K562 (cell line): ENCODE data around the gene NDUFAF2. TPM values are rescaled to one million over a fixed set of nuclear protein-coding genes. Genes with fewer than 3 reads are reported as not detected.

ENCODE experiments used
- ATAC-seq: fragments of 200-7000 bp; cut with Tn5 transposase; 3 replicates; pipeline ENCODE4 v1.9.1; 2020; ENCODE audit warnings: moderate library complexity
- BruUV-seq: library from RNA; stranded (reverse); fragments of 400-500 nt; replicated peaks from 2 replicates; lab custom pipeline; 2021; lab: Mats Ljungman, UMichigan
- CTCF ChIA-PET: fragments of 300-600 bp; formaldehyde crosslinking; extraction: SDS; loops from one replicate; lab custom pipeline; 2021; ENCODE audit warnings: low intra/inter-chr PET ratio; lab: Yijun Ruan, JAX
- POLR2A ChIA-PET: fragments of 300-600, 350-650 bp; sonication (Branson Sonifier 250); formaldehyde crosslinking; extraction: SDS; loops from one replicate; lab custom pipeline; 2021; ENCODE audit warnings: antibody characterized with exemption, inconsistent platforms; lab: Yijun Ruan, JAX
- DNase-seq, 4 experiments: peaks; one replicate each; pipeline versions ENCODE4 v3.0.0 to v3.0.0-alpha.2; 2011 to 2018; ENCODE audit warnings: low spot score in 3 of 4, mixed read lengths in 3 of 4; ENCODE audit errors: extremely low read depth in 1 of 4
- FAIRE-seq: peaks from 2 replicates; lab custom pipeline; 2011; peaks lifted over from hg19 to GRCh38; lab: Jason Lieb, UNC
- H2AFZ ChIP-seq: 2 replicates; pipeline ENCODE4 v1.6.0; 2011; ENCODE audit warnings: low read depth, low read length, control low read depth, inconsistent platforms
- H3K27ac ChIP-seq: fragments of 200-600 bp; 3 replicates; pipeline ENCODE4 v1.8.0; 2011; ENCODE audit warnings: low read depth, mild to moderate bottlenecking, control low read depth, inconsistent platforms, low read length, moderate library complexity, mixed read lengths; ENCODE audit errors: extremely low read depth
- H3K27me3 ChIP-seq, 2 experiments: fragments of 300-600 bp in 1 of 2; 2 replicates in 1 of 2; 3 replicates in 1 of 2; pipeline versions ENCODE4 v1.6.0 to v1.8.0; 2011; ENCODE audit warnings: inconsistent platforms in 2 of 2, low read length in 2 of 2, mild to moderate bottlenecking in 1 of 2, mixed read lengths in 1 of 2, moderate library complexity in 1 of 2; ENCODE audit not compliant: control insufficient read depth in 2 of 2, insufficient read depth in 2 of 2
- H3K36me3 ChIP-seq: fragments of 300-600 bp; 3 replicates; pipeline ENCODE4 v1.8.0; 2011; ENCODE audit warnings: mild to moderate bottlenecking, low read length, inconsistent platforms; ENCODE audit not compliant: control insufficient read depth, insufficient read depth
- H3K4me1 ChIP-seq, 2 experiments: fragments of 200-600 bp in 1 of 2; replicated peaks in 1 of 2; 2 replicates in 1 of 2; 3 replicates in 1 of 2; pipeline versions ENCODE4 v1.5.1 to v1.8.0; 2011; ENCODE audit warnings: inconsistent platforms in 2 of 2, low read length in 2 of 2, mild to moderate bottlenecking in 1 of 2, mixed read lengths in 1 of 2, moderate library complexity in 1 of 2; ENCODE audit not compliant: control insufficient read depth in 2 of 2, insufficient read depth in 2 of 2
- H3K4me2 ChIP-seq: 2 replicates; pipeline ENCODE4 v1.6.1; 2011; ENCODE audit warnings: low read length, control low read depth, inconsistent platforms, mixed read lengths; ENCODE audit not compliant: insufficient read depth
- H3K4me3 ChIP-seq: fragments of 200-600 bp; sonication (generic), shearing (Covaris generic); 2 replicates; pipeline ENCODE4 v1.5.1; 2016; ENCODE audit warnings: control low read depth, inconsistent platforms
- H3K79me2 ChIP-seq: fragments of 200-600 bp; 3 replicates; pipeline ENCODE4 v1.8.0; 2011; ENCODE audit warnings: low read length, inconsistent platforms; ENCODE audit not compliant: control insufficient read depth, insufficient read depth
- H3K9ac ChIP-seq, 2 experiments: 2 replicates each; pipeline versions ENCODE4 v1.6.0 to v1.6.1; 2011; ENCODE audit warnings: low read depth in 2 of 2, low read length in 2 of 2, control low read depth in 1 of 2, inconsistent platforms in 1 of 2, mild to moderate bottlenecking in 1 of 2, mixed read lengths in 1 of 2; ENCODE audit not compliant: insufficient read depth in 1 of 2
- H3K9me1 ChIP-seq: one replicate; pipeline ENCODE4 v1.6.0; 2011; ENCODE audit warnings: inconsistent platforms, mild to moderate bottlenecking, low read length, moderate library complexity; ENCODE audit not compliant: control insufficient read depth, insufficient read depth
- H3K9me3 ChIP-seq: replicated peaks from 2 replicates; pipeline ENCODE4 v1.5.1; 2011; ENCODE audit warnings: low read depth, low read length, inconsistent platforms; ENCODE audit not compliant: control insufficient read depth, insufficient read depth
- H4K20me1 ChIP-seq: replicated peaks from 2 replicates; pipeline ENCODE4 v1.6.1; 2011; ENCODE audit warnings: low read length, inconsistent platforms, mixed read lengths; ENCODE audit not compliant: control insufficient read depth, insufficient read depth
- ARID2 ChIP-seq: fragments of 450-650 bp; IDR thresholded peaks from 2 replicates; pipeline ENCODE4 v1.6.1; 2017; ENCODE audit warnings: antibody characterized with exemption, mild to moderate bottlenecking
- EZH2 ChIP-seq: IDR thresholded peaks from 2 replicates; pipeline ENCODE4 v1.6.1; 2012; ENCODE audit warnings: low read depth, mild to moderate bottlenecking, inconsistent platforms, low read length, borderline replicate concordance
- NFIC ChIP-seq: fragments of 450-650 bp; IDR thresholded peaks from 2 replicates; pipeline ENCODE4 v1.6.1; 2017; ENCODE audit warnings: mild to moderate bottlenecking, inconsistent platforms
- NFIX ChIP-seq: fragments of 250-450 bp; sonication (Bioruptor Pico); IDR thresholded peaks from 2 replicates; pipeline ENCODE4 v1.4.0; 2020; ENCODE audit warnings: low read depth, mild to moderate bottlenecking, moderate library complexity
- RAD21 ChIP-seq, 2 experiments: fragments of 250-450 bp in 1 of 2; fragments of 450-650 bp in 1 of 2; sonication (Bioruptor Pico) in 1 of 2; formaldehyde crosslinking in 1 of 2; IDR thresholded peaks in 1 of 2; conservative IDR thresholded peaks in 1 of 2; 2 replicates each; pipeline versions ENCODE4 v1.4.0 to v1.8.0; 2020 to 2022; ENCODE audit warnings: mild to moderate bottlenecking in 2 of 2, moderate library complexity in 1 of 2
- VEZF1 ChIP-seq: fragments of 200-800 bp; sonication (Bioruptor generic); IDR thresholded peaks from 2 replicates; pipeline ENCODE4 v1.6.1; 2017; ENCODE audit warnings: missing genetic modification characterization, missing compliant biosample characterization
- ZNF280A ChIP-seq: fragments of 450-650 bp; IDR thresholded peaks from 2 replicates; pipeline ENCODE4 v1.6.1; 2018; ENCODE audit warnings: mild to moderate bottlenecking, low read depth; ENCODE audit not compliant: partially characterized antibody
- ZNF3 ChIP-seq: fragments of 250-450 bp; sonication (Bioruptor Pico); IDR thresholded peaks from 2 replicates; pipeline ENCODE4 v1.5.0; 2021; ENCODE audit warnings: mild to moderate bottlenecking, moderate library complexity
- WGBS: fragments of 100-300 bp; shearing (Covaris generic); methylation state at CpG from one replicate; pipeline ENCODE4 v1.1.6; 2016; ENCODE audit warnings: low coverage, mixed read lengths; ENCODE audit not compliant: insufficient coverage; ENCODE audit errors: missing lambda C conversion rate; 5-methylcytosine and 5-hydroxymethylcytosine counted together
- in situ Hi-C: fragments of 300-500 bp; cut with MboI; formaldehyde crosslinking; loops from 4 replicates; pipeline ENCODE4 v1.15.0; 2018; ENCODE audit warnings: inconsistent platforms, mixed read lengths
- intact Hi-C: fragments of 100-400 bp; cut with micrococcal nuclease; formaldehyde crosslinking; loops from 2 replicates; pipeline ENCODE4 v1.14.2; 2022
- polyA plus RNA-seq, 8 experiments: library from polyadenylated mRNA; depleted of rRNA in 4 of 8; stranded (reverse) in 5 of 8; unstranded in 3 of 8; fragments of >200 nt; fragmentation: Nextera tagmentation in 2 of 8; fragmentation: Illumina TruSeq in 1 of 8; extraction: Ambion mirVana in 2 of 8; extraction: Trizol in 1 of 8; gene quantifications; 2 replicates each; pipeline versions ENCODE4 v1.2.1 to v1.2.3, GENCODE V29; 2011 to 2014; ENCODE audit warnings: inconsistent platforms in 1 of 8, missing spikeins in 1 of 8
- total RNA-seq, 7 experiments: library from RNA; depleted of rRNA in 6 of 7; stranded (reverse); fragments of >200 nt in 6 of 7; fragmentation: Illumina TruSeq in 2 of 7; extraction: Trizol in 2 of 7; gene quantifications; 2 replicates each; pipeline versions ENCODE4 v1.2.1 to v1.2.3, GENCODE V29; 2011 to 2021; ENCODE audit warnings: low replicate concordance in 1 of 7

The NDUFAF2 gene
- total and polyA plus RNA-seq, 9 of the 15 experiments (the other 6 are each of a cell fraction or from before 2014, with no cell fraction given) = 56.0 to 155 (median 95.9) TPM

- Histone ChIP-seq H4K20me1 (no peaks in the 10 kb centered on the region), H2AFZ (no peak overlapping the region), H3K79me2 (no peaks in the 10 kb centered on the region), H3K27ac (no peak overlapping the region), H3K9ac (no peak overlapping the region), H3K9me3 (no peaks in the 10 kb centered on the region), H3K4me3 (no peak overlapping the region), H3K9me1 (no peaks in the 10 kb centered on the region), H3K4me1 (no peaks in the 10 kb centered on the region), H3K27me3 (no peaks in the 10 kb centered on the region), H3K4me2 (no peak overlapping the region), H3K36me3 (no peaks in the 10 kb centered on the region)
- no peak for DNase-seq
- no peak for FAIRE-seq
- TF ChIP-seq NFIC (peak; percentile 92), ZNF3 (CRISPR knock-in tag) (no peak), NFIX (CRISPR knock-in tag) (peak; percentile 73), EZH2 (no peak), ARID2 (no peak), RAD21 (CRISPR knock-in tag; conservative IDR thresholded peaks at IDR 0.05 in 1 of 2, IDR thresholded peaks at IDR 0.05 in 1 of 2) (no peak), VEZF1 (no peak), ZNF280A (no peak)
- intact Hi-C loops (no loop called here), in situ Hi-C loops (no loop called here)
- ChIA-PET POLR2A (interaction anchor here (0.8 to 1.2 kb wide), 2 partner anchors 10 to 196 kb away, joined by 3 read pairs; no protein-coding TSS in a partner anchor), CTCF (no interaction called here)
- 60% methylated on average over 3 of the region's 3 CpGs for WGBS
- BruUV-seq = no TSS peak
- ATAC-seq = no peak
These were observed 56.6 kb downstream of the NDUFAF2 start for GRCh38 chr5:61001647-61002046.
